BJ (cell line): ENCODE results near the gene PIGV. TPM values are rescaled to one million over a fixed set of nuclear protein-coding genes. Genes with fewer than 3 reads are reported as not detected.

ENCODE experiments used
- CTCF ChIA-PET: fragments of 350-600 bp; formaldehyde crosslinking; extraction: SDS; loops from one replicate; lab custom pipeline; 2021; ENCODE audit warnings: antibody characterized with exemption, inconsistent platforms; lab: Yijun Ruan, JAX
- POLR2A ChIA-PET: fragments of 300-600 bp; sonication (Branson Sonifier 250); formaldehyde crosslinking; extraction: SDS; loops from one replicate; lab custom pipeline; 2021; ENCODE audit warnings: antibody characterized with exemption; lab: Charles Lee
- DNase-seq: peaks from one replicate; pipeline ENCODE4 v3.0.0-alpha.2; 2011; ENCODE audit warnings: low read depth
- H3K27me3 ChIP-seq: 2 replicates; pipeline ENCODE4 v1.6.0; 2011; ENCODE audit warnings: low read length; ENCODE audit not compliant: control insufficient read depth, insufficient read depth
- H3K36me3 ChIP-seq: 2 replicates; pipeline ENCODE4 v1.5.1; 2011; ENCODE audit warnings: low read length; ENCODE audit not compliant: control insufficient read depth, insufficient read depth
- H3K4me3 ChIP-seq: 2 replicates; pipeline ENCODE4 v1.5.1; 2011; ENCODE audit warnings: low read depth, mild to moderate bottlenecking, control low read depth, low read length
- polyA plus RNA-seq: library from polyadenylated mRNA; depleted of rRNA; stranded (reverse); fragments of >200 nt; gene quantifications from 2 replicates; pipeline ENCODE4 v1.2.3, GENCODE V29; 2011
- TF ChIP-seq, protein P1 (sequence below): IDR thresholded peaks from 2 replicates; pipeline ENCODE4 v1.5.1; 2011; ENCODE audit warnings: low read depth, mild to moderate bottlenecking, control low read depth, inconsistent platforms, low read length, moderate library complexity; ENCODE audit not compliant: insufficient read depth

Gene PIGV
- polyA plus RNA-seq, 1 experiment = 28.0 TPM

- CTCF ChIA-PET = interaction anchor here (0.6 to 2.3 kb wide), 7 partner anchors 13 to 301 kb away, joined by 3 to 8 read pairs (median 4); no protein-coding TSS in a partner anchor
- POLR2A ChIA-PET = interaction anchor here (0.6 to 0.9 kb wide), 3 partner anchors 14 to 51 kb away, joined by 4 to 7 read pairs (median 6); no protein-coding TSS in a partner anchor
Observed at GRCh38 chr1:26771643-26772321, 16.0 kb upstream of the PIGV start.

GRCh38 chr1:26772687-26773086 is 15.1 kb upstream of the PIGV start:
- TF ChIP-seq, protein P1, sequence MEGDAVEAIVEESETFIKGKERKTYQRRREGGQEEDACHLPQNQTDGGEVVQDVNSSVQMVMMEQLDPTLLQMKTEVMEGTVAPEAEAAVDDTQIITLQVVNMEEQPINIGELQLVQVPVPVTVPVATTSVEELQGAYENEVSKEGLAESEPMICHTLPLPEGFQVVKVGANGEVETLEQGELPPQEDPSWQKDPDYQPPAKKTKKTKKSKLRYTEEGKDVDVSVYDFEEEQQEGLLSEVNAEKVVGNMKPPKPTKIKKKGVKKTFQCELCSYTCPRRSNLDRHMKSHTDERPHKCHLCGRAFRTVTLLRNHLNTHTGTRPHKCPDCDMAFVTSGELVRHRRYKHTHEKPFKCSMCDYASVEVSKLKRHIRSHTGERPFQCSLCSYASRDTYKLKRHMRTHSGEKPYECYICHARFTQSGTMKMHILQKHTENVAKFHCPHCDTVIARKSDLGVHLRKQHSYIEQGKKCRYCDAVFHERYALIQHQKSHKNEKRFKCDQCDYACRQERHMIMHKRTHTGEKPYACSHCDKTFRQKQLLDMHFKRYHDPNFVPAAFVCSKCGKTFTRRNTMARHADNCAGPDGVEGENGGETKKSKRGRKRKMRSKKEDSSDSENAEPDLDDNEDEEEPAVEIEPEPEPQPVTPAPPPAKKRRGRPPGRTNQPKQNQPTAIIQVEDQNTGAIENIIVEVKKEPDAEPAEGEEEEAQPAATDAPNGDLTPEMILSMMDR = no peak
- peak; percentile 98 for DNase-seq
- H3K27me3 ChIP-seq = no peaks in the 10 kb centered on the region
- CTCF ChIA-PET = interaction anchor here (1.3 to 1.8 kb wide), 2 partner anchors 17 to 74 kb away, joined by 3 to 7 read pairs; no protein-coding TSS in a partner anchor
- peaks cover 26% of the 10 kb centered on the region for H3K36me3 ChIP-seq
- POLR2A ChIA-PET = interaction anchor here (0.6 kb wide), 2 partner anchors 28 to 52 kb away, joined by 4 to 7 read pairs; no protein-coding TSS in a partner anchor
- no peak overlapping the region for H3K4me3 ChIP-seq

More at GRCh38 chr1:26771643-26772321, 16.0 kb upstream of the PIGV start:
- peak; percentile 97 for DNase-seq
- Histone ChIP-seq H3K27me3 (no peaks in the 10 kb centered on the region), H3K4me3 (no peak overlapping the region), H3K36me3 (peaks cover 26% of the 10 kb centered on the region)
- TF ChIP-seq, protein P1 = no peak

GRCh38 chr1:26774462-26774861 is 13.3 kb upstream of the PIGV start:
- Histone ChIP-seq H3K27me3 (no peaks in the 10 kb centered on the region), H3K36me3 (peaks cover 34% of the 10 kb centered on the region), H3K4me3 (no peak overlapping the region)
- no peak for DNase-seq
- POLR2A ChIA-PET = no interaction called here
- CTCF ChIA-PET = interaction anchor here (1.8 kb wide), 1 partner anchor 15 kb away, joined by 7 read pairs; no protein-coding TSS in a partner anchor
- TF ChIP-seq, protein P1 = no peak

DNA sequence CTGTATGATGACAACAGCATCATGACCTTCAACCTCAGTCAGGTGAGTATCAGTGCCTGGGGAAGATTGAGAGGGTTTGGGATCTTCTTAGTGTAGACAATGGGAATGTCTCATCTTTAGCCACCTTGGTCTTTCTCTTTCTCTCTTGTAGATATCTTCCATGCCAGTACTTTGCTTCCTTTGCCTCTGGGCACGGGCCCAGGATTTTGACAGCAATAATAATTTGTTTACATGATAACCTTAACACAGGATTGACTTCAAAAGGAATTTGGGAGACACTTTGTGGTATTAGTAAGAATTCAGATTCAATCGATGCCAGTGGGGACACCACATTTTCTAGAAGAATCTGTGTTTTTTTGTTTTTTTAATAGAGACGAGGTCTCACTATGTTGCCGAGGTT is 12.1 kb upstream of the PIGV start:
- TF ChIP-seq, protein P1 = no peak
- no peak overlapping the region for H3K4me3 ChIP-seq
- CTCF ChIA-PET = interaction anchor here (0.8 kb wide), 1 partner anchor 8 kb away, joined by 4 read pairs; no protein-coding TSS in a partner anchor
- H3K27me3 ChIP-seq = no peaks in the 10 kb centered on the region
- peaks cover 46% of the 10 kb centered on the region for H3K36me3 ChIP-seq
- no peak for DNase-seq
- POLR2A ChIA-PET = no interaction called here

DNA sequence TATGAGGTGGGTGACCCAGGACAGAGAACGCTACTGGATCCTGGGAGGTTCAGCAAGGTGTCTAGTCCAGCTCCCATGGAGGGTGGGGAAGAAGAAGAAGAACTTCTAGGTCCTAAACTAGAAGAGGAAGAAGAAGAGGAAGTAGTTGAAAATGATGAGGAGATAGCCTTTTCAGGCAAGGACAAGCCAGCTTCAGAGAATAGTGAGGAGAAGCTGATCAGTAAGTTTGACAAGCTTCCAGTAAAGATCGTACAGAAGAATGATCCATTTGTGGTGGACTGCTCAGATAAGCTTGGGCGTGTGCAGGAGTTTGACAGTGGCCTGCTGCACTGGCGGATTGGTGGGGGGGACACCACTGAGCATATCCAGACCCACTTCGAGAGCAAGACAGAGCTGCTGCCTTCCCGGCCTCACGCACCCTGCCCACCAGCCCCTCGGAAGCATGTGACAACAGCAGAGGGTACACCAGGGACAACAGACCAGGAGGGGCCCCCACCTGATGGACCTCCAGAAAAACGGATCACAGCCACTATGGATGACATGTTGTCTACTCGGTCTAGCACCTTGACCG is 8.6 kb upstream of the PIGV start:
- POLR2A ChIA-PET = interaction anchor here (0.6 kb wide), 1 partner anchor 55 kb away, joined by 3 read pairs; no protein-coding TSS in a partner anchor
- CTCF ChIA-PET = interaction anchor here (1.0 kb wide), 1 partner anchor 11 kb away, joined by 3 read pairs; no protein-coding TSS in a partner anchor

More for the DNA sequence above, 8.6 kb upstream of the PIGV start:
- Histone ChIP-seq H3K4me3 (no peak overlapping the region), H3K36me3 (peaks cover 39% of the 10 kb centered on the region), H3K27me3 (no peaks in the 10 kb centered on the region)
- no peak for DNase-seq
- TF ChIP-seq, protein P1 = no peak
